Skeletal muscle tissue (tissue), 4 donors: ENCODE results near the gene SYS1. TPM values are rescaled to one million over a fixed set of nuclear protein-coding genes. Genes with fewer than 3 reads are reported as not detected.

Experiments used
- H3K27ac ChIP-seq: one replicate; pipeline ENCODE4 v1.7.0; 2013; ENCODE audit warnings: mild to moderate bottlenecking, low read depth, low read length, inconsistent platforms
- H3K27me3 ChIP-seq, 3 donors: one replicate each; pipeline ENCODE4 v1.7.0; 2013; ENCODE audit warnings: low read length in 3 of 3; ENCODE audit not compliant: control insufficient read depth in 3 of 3, insufficient read depth in 3 of 3
- H3K36me3 ChIP-seq, 3 donors: one replicate each; pipeline ENCODE4 v1.7.0; 2013; ENCODE audit warnings: low read length in 3 of 3; ENCODE audit not compliant: control insufficient read depth in 3 of 3, insufficient read depth in 3 of 3
- H3K4me1 ChIP-seq, 3 donors: one replicate each; pipeline ENCODE4 v1.7.0; 2013; ENCODE audit warnings: low read length in 3 of 3, mild to moderate bottlenecking in 3 of 3; ENCODE audit not compliant: control insufficient read depth in 3 of 3, insufficient read depth in 3 of 3
- H3K4me3 ChIP-seq, 3 donors: one replicate each; pipeline ENCODE4 v1.7.0; 2013; ENCODE audit warnings: low read length in 3 of 3
- H3K9ac ChIP-seq, 3 donors: one replicate each; pipeline ENCODE4 v1.7.0; 2013; ENCODE audit warnings: low read length in 3 of 3, mild to moderate bottlenecking in 3 of 3, moderate library complexity in 2 of 3, low read depth in 1 of 3
- H3K9me3 ChIP-seq, 3 donors: one replicate each; pipeline ENCODE4 v1.7.0; 2013; ENCODE audit warnings: low read length in 3 of 3; ENCODE audit not compliant: control insufficient read depth in 3 of 3
- total RNA-seq: library from RNA; depleted of rRNA; stranded (reverse); fragments of >200 nt; gene quantifications from one replicate; pipeline ENCODE4 v1.2.3, GENCODE V29; 2014
- donor health status: Osteomylitis.

The SYS1 gene
- total RNA-seq, 1 donor from 2014 or later, result 13.6 TPM

DNA sequence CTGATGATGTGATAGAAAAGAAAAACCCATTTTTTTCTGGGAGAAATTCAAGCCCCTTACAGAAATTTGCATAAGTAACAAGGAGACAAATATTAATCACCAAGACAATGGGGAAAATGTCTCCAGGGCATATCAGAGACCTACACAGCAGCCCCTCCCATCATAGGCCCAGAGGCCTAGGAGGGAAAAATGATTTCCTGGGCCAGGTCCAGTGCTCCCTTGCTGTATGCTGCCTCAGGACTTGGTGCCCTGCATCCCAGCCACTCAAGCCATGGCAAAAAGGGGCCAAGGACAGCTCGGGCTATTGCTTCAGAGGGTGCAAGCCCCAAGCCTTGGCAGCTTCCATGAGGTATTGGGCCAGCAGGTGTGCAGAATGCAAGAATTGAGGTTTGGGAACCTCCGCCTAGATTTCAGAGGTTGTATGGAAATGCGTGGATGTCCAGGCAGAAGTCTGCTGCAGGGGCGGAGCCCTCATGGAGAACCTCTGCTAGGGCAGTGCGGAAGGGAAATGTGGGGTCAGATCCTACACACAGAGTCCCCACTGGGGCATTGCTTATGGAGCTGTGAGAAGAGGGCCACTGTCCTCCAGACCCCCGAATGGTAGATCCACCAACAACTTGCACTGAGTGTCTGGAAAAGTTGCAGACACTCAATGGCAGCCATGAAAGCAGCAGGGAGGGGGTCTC lies 37.5 kb downstream of the SYS1 start:
- Histone ChIP-seq H3K4me1 (peaks cover 0 to 2% (median 2%) of the 10 kb centered on the region in 3 donors), H3K27me3 (no peaks in the 10 kb centered on the region), H3K36me3 (no peaks in the 10 kb centered on the region), H3K9me3 (no peaks in the 10 kb centered on the region), H3K9ac (no peak overlapping the region), H3K4me3 (no peak overlapping the region), H3K27ac (no peak overlapping the region)

DNA sequence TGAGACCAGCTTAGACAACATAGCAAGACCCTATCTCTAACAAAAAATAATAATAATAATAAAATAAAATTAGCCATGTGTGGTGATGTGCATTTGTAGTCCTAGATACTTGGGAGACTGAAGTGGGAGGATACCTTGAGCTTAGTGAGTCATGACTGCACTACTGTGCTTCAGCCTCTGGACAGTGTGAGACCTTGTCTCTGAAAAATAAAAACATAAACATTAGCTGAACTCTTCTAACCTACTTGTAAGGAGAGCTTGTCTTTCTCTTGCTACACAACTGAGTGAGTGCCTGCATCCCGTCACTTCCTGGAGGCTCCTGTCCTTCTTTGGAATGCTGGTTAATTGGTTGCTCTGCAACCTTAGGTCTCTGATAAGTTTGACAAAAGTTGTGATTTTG lies 40.0 kb downstream of the SYS1 start:
- H3K4me1 ChIP-seq, result peaks cover 8 to 19% (median 11%) of the 10 kb centered on the region in 3 donors
- H3K27me3 ChIP-seq, result no peaks in the 10 kb centered on the region
- H3K9me3 ChIP-seq, result no peaks in the 10 kb centered on the region
- H3K4me3 ChIP-seq, result no peak overlapping the region
- H3K36me3 ChIP-seq, result no peaks in the 10 kb centered on the region
- H3K27ac ChIP-seq, result no peak overlapping the region
- no peak overlapping the region for H3K9ac ChIP-seq

DNA sequence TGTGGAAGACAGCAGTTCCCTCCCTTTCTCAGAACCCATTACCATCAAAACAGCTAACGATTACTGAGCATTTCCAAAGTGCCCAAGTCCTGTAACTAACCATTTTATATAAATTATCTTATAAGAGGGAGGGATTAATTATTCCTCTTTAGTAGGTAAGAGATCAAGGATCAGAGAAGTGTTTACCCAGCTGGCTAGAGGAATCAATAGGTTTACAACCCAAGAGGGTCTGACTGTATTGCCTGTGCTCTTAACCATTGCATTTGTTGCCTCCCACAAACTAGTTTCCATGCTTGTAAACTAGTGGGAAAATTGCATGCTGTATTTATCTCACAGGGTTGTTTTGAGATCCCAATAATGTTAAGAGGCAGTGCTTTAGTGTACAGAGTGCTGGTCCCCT lies 41.5 kb downstream of the SYS1 start:
- Histone ChIP-seq H3K36me3 (peaks cover 3 to 9% (median 7%) of the 10 kb centered on the region in 3 donors), H3K9me3 (no peaks in the 10 kb centered on the region), H3K4me3 (no peak overlapping the region), H3K9ac (no peak overlapping the region), H3K4me1 (peaks cover 18 to 31% (median 23%) of the 10 kb centered on the region in 3 donors), H3K27ac (no peak overlapping the region), H3K27me3 (no peaks in the 10 kb centered on the region)

DNA sequence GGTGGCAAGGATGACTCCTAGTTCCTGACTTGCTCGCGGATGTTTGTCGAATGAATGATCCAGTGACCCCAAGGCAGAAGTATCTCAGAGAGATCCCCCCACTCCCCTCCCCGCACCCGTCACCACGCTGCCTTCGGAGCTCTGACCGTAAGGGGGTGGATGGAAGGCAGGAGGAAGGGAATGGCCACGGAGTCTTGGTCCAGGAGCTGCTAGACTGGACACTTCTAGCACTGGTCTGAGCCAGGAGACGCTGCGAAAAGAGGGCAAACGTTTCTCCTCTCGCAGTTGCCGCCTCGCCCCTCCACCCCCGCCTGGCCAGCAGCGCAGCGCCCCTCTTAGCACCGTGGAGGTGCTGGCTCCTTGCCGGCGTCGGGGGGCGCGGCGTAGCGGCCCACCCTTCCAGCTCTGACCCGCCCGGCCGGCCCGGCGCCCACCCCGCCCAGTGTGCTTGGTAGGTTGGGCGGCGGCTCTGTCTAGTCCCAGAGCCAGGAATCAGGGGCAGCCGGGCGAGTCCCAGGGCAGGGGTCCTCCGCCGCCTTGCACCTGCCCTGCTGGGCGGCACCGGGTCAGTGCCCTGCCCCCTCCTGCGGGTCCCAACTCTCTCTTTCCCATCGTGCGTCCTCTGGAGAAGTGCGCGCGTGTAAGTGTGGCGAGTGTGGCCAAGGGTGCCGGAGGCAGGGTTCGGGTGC lies 42.8 kb downstream of the SYS1 start:
- Histone ChIP-seq H3K27me3 (no peaks in the 10 kb centered on the region), H3K4me3 (peak overlapping the region; percentile 69 to 96 (median 94)), H3K27ac (peak overlapping the region; percentile 100), H3K36me3 (peaks cover 16 to 21% (median 20%) of the 10 kb centered on the region in 3 donors), H3K9ac (peak overlapping the region; percentile 79 to 99 (median 99)), H3K9me3 (no peaks in the 10 kb centered on the region), H3K4me1 (peaks cover 29 to 43% (median 36%) of the 10 kb centered on the region in 3 donors)

DNA sequence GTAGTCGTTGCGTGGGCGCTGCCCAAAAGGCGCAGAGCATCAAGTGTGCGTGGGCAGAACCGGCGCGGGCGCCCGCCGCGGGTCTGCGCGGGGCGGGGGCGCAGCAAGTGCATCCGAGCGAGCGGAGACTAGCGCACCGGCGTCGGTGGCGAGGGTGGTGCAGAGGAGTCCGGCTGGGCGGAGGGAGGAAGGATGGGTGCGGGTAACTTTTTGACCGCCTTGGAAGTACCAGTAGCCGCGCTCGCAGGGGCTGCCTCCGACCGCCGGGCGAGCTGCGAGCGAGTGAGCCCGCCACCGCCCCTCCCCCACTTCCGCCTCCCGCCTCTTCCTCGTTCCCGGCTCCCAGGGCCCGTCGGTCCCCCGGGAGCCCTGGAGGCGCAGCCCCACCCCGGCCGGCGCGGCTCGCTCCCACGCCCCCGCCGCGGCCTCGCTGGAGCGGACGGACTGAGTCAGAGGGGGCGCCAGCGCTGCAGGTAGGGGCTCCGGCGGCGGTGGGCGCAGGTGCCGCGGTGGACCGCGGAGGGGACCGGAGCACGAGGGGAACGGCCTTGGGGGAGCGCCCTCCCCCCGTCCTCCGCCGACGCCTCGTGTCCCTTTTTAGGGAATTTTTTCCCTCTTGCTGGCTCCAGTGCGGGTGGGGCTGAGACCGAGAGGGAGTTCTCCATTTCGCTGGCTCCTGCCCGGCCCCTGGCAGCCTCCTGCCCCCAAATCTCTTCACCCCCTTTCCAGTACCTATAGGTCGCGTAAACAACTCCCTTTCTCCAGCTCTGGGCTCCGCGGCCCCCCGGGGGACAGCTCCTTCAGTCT lies 43.5 kb downstream of the SYS1 start:
- H3K27me3 ChIP-seq, result no peaks in the 10 kb centered on the region
- no peaks in the 10 kb centered on the region for H3K9me3 ChIP-seq
- peaks cover 35 to 49% (median 42%) of the 10 kb centered on the region in 3 donors for H3K4me1 ChIP-seq
- peaks cover 21 to 23% (median 23%) of the 10 kb centered on the region in 3 donors for H3K36me3 ChIP-seq
- peak overlapping the region; percentile 100 for H3K27ac ChIP-seq
- H3K9ac ChIP-seq, result peak overlapping the region; percentile 95 to 99 (median 99)
- H3K4me3 ChIP-seq, result peak overlapping the region; percentile 86 to 96 (median 94)

DNA sequence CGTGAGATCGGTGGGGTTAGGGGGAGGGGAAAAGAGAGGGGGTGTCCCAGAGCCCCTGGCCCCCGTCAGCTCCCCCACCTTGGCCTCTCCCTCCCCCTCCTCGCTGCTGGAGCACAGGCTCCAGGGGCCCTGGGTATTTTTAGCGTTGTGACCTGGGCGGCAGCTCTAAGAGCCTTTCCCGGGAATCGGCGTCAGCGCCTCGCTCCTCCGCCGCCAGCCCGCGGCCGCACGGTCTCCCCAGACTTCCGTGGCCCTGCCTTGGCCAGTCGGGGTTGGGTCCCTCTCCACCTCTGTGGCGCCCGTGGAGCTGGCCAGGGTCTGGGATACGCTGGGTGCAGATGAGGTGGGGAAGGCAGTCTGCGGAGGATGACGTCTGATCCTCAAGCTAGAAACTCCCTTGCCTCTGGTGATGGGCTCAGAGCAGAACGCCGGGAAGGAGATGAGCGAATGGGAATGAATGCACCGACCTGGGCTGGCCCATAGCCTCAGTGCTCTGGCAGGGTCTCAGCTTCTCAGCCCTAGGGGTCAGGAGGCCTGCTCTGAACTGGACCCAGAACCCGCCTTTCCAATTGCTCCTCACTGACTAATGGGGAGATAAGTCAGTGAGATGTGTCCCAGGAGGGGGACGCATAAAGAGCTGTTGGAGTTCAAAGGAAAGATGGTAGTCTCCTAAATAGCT lies 44.2 kb downstream of the SYS1 start:
- peak overlapping the region; percentile 100 for H3K27ac ChIP-seq
- H3K4me3 ChIP-seq, result peak overlapping the region; percentile 86 to 96 (median 94)
- H3K36me3 ChIP-seq, result peaks cover 26 to 30% (median 27%) of the 10 kb centered on the region in 3 donors
- H3K9me3 ChIP-seq, result no peaks in the 10 kb centered on the region
- peaks cover 35 to 54% (median 42%) of the 10 kb centered on the region in 3 donors for H3K4me1 ChIP-seq
- no peaks in the 10 kb centered on the region for H3K27me3 ChIP-seq
- peak overlapping the region; percentile 95 to 99 (median 99) for H3K9ac ChIP-seq

DNA sequence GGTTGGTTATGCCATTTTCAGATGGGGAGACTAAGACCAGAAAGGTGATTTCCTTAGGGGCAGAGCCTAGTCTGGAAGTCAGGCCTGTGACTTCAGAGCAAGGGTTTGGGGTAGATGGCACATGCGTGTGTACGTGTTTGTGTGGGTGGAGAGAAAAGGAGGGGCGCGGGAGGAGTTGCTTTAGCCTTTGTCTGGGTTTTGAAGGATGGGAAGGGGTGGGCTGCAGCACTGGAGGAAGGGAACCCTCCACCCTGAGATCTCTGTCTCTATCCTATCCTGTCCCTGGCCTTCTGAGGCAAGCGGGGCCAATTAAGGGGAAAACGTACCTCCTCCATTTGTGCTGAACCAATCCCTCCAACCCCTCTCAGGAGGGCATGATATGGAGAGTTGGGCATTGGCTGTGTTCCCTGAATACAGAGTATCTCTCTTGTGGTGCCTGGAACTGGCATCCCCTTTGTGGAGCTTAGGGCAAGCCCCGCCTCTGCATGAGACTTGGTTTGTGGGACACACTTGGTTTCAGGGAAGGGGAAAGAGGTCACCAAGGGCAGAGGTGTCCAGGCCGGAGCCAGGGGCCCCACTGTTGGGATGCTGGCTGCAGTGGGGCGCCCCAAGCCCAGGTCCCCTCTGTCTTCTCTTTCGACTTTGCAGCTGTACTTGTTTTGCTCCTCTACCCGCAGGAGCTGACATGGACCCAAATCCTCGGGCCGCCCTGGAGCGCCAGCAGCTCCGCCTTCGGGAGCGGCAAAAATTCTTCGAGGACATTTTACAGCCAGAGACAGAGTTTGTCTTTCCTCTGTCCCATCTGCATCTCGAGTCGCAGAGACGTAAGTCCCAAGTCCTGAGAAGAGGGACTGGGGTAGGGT lies 45.1 kb downstream of the SYS1 start, which contains the start of gene DBNDD2:
DBNDD2 (plus strand) TSS at position 507 of the 863 bp plus-strand sequence; CDS start at position 686, 179 bp downstream.
- Histone ChIP-seq H3K27me3 (no peaks in the 10 kb centered on the region), H3K4me1 (peaks cover 35 to 54% (median 42%) of the 10 kb centered on the region in 3 donors), H3K9me3 (no peaks in the 10 kb centered on the region), H3K27ac (peak within 1 kb of the TSS; percentile 100), H3K4me3 (peak within 1 kb of the TSS; percentile 86 to 96 (median 94)), H3K36me3 (peaks cover 26 to 32% (median 31%) of the 10 kb centered on the region in 3 donors), H3K9ac (peak within 1 kb of the TSS; percentile 95 to 99 (median 99))

DNA sequence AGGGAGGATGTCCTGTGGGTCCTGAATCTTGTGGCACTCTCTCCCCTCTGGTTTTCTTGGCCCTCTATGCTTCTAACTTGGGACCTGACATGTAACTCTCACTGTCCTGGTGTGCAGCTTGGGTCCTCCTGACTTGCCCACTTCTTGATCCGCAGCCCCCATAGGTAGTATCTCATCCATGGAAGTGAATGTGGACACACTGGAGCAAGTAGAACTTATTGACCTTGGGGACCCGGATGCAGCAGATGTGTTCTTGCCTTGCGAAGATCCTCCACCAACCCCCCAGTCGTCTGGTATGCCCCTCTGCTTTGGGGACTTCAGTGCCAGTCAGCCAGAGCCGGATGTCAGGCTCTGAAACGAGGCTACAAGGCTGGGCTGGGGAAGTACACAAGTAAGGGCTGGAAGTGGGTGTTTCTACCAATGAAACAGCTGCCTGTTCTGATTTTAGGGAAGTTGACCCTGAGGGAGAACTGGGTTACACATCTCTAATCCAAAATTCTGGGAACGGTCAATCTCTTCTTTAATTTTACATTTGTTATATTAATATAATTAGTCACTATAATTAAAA lies 45.8 kb downstream of the SYS1 start:
- H3K4me1 ChIP-seq, result peaks cover 35 to 54% (median 42%) of the 10 kb centered on the region in 3 donors

More for the DNA sequence above, 45.8 kb downstream of the SYS1 start:
- peaks cover 26 to 34% (median 31%) of the 10 kb centered on the region in 3 donors for H3K36me3 ChIP-seq
- no peaks in the 10 kb centered on the region for H3K27me3 ChIP-seq
- peak overlapping the region; percentile 95 to 99 (median 99) for H3K9ac ChIP-seq
- H3K4me3 ChIP-seq, result peak overlapping the region; percentile 86 to 96 (median 94)
- H3K9me3 ChIP-seq, result no peaks in the 10 kb centered on the region
- H3K27ac ChIP-seq, result peak overlapping the region; percentile 100
